ENCODE measurements around the gene DGLUCY. TPM values are rescaled to one million over a fixed set of nuclear protein-coding genes. Genes with fewer than 3 reads are reported as not detected.
A peak's percentile ranks its signal among the peaks of the same experiment; 100 is the strongest.

DGLUCY gene
- total and polyA plus RNA-seq, 2 of the 13 experiments (the other 11 are each of a cell fraction or from before 2014, with no cell fraction given): 14.8 to 36.3 TPM

DNA sequence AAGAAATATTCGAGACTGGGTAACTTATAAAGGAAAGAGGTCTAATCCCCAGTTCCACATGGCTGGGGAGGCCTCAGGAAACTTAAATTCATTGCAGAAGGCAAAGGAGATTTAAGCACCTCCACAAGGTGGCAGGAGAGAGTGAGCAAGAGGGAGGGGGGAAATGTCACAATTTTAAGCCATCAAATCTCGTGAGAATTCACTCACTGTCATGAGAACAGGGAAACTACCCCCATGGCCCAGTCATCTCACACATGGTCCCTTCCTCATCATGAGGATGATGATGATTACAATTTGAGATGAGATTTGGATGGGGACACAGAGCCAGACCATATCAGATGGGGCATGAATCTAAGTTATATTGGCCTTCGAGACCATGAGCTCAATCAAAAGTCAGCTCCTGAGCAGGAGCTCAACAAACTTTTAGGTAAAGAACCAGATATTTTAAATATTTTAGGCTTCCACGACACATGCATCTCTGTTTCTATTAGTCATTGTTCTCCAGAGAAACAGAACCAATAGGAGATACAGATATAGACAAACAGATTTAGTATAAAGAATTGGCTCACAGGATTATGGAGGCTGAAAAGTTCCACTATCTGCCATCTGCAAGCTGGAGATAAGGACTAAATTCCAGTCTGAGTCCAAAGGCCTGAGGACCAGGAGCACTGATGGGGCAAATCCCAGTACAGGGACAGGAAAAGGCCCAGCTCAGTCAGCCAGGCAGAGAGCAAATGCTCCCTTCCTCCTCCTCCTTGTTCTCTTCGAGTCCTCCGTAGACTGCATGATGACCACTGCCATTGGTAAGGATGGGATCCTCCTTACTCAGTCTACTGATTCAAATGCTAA is 24.9 kb downstream of the DGLUCY start (continued):
- TF ChIP-seq HNF4A (CRISPR knock-in tag; IDR thresholded peaks at IDR 0.05) (0 out of 2 replicates have a peak, but pooled peaks have one; percentile 22), CENPX (CRISPR knock-in tag; IDR thresholded peaks at IDR 0.05) (no peak), RCOR2 (CRISPR knock-in tag; IDR thresholded peaks at IDR 0.05) (no peak), SRSF9 (IDR thresholded peaks at IDR 0.05; ENCODE audit: borderline replicate concordance, insufficient read depth, low read depth, low read length, poor library complexity, severe bottlenecking) (no peak), TP53 (CRISPR knock-in tag; conservative IDR thresholded peaks at IDR 0.05) (no peak), AGO2 (optimal IDR thresholded peaks at IDR 0.05; ENCODE audit: low read depth, low read length) (no peak), MAZ (IDR thresholded peaks at IDR 0.05; ENCODE audit: borderline replicate concordance, low read depth, low read length) (peak; percentile 29; the same call in 1 of the 2 replicates), MAZ (CRISPR knock-in tag; IDR thresholded peaks at IDR 0.05; ENCODE audit: low read depth) (no peak), KDM5A (IDR thresholded peaks at IDR 0.05; ENCODE audit: borderline replicate concordance, low read length) (no peak), HMG20A (CRISPR knock-in tag; IDR thresholded peaks at IDR 0.05; ENCODE audit: borderline replicate concordance) (no peak)
- TF ChIP-seq, protein P1, sequence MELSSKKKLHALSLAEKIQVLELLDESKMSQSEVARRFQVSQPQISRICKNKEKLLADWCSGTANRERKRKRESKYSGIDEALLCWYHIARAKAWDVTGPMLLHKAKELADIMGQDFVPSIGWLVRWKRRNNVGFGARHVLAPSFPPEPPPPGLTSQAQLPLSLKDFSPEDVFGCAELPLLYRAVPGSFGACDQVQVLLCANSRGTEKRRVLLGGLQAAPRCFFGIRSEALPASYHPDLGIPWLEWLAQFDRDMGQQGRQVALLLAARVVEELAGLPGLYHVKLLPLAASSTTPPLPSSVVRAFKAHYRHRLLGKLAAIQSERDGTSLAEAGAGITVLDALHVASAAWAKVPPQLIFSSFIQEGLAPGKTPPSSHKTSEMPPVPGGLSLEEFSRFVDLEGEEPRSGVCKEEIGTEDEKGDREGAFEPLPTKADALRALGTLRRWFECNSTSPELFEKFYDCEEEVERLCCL (CRISPR knock-in tag; IDR thresholded peaks at IDR 0.05; ENCODE audit: borderline replicate concordance): no peak
- TF ChIP-seq, protein P2, sequence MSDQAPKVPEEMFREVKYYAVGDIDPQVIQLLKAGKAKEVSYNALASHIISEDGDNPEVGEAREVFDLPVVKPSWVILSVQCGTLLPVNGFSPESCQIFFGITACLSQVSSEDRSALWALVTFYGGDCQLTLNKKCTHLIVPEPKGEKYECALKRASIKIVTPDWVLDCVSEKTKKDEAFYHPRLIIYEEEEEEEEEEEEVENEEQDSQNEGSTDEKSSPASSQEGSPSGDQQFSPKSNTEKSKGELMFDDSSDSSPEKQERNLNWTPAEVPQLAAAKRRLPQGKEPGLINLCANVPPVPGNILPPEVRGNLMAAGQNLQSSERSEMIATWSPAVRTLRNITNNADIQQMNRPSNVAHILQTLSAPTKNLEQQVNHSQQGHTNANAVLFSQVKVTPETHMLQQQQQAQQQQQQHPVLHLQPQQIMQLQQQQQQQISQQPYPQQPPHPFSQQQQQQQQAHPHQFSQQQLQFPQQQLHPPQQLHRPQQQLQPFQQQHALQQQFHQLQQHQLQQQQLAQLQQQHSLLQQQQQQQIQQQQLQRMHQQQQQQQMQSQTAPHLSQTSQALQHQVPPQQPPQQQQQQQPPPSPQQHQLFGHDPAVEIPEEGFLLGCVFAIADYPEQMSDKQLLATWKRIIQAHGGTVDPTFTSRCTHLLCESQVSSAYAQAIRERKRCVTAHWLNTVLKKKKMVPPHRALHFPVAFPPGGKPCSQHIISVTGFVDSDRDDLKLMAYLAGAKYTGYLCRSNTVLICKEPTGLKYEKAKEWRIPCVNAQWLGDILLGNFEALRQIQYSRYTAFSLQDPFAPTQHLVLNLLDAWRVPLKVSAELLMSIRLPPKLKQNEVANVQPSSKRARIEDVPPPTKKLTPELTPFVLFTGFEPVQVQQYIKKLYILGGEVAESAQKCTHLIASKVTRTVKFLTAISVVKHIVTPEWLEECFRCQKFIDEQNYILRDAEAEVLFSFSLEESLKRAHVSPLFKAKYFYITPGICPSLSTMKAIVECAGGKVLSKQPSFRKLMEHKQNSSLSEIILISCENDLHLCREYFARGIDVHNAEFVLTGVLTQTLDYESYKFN (CRISPR knock-in tag; conservative IDR thresholded peaks at IDR 0.05): no peak

Data from HepG2 (cell line).